Activated T-cell treated with anti-CD3 and anti-CD28 coated beads, Interleukin-2, amount 50 U/mL, for 24 hours (primary cell): ENCODE data around the gene ABCC12.

Experiments used
- DNase-seq: peaks from one replicate; pipeline ENCODE4 v3.0.0-alpha.2; 2020
- H3K27ac Mint-ChIP-seq: 2 replicates; pipeline ENCODE4 v1.8.0; 2020; ENCODE audit warnings: mild to moderate bottlenecking, mixed read lengths
- H3K27me3 Mint-ChIP-seq: 2 replicates; pipeline ENCODE4 v1.8.0; 2020; ENCODE audit warnings: mixed read lengths
- H3K36me3 Mint-ChIP-seq: 2 replicates; pipeline ENCODE4 v1.8.0; 2020; ENCODE audit warnings: low read depth, mixed read lengths
- H3K4me1 Mint-ChIP-seq: 2 replicates; pipeline ENCODE4 v1.8.0; 2020; ENCODE audit warnings: low read depth, mixed read lengths
- H3K4me3 Mint-ChIP-seq: 2 replicates; pipeline ENCODE4 v1.8.0; 2020; ENCODE audit warnings: mild to moderate bottlenecking, moderate library complexity, mixed read lengths
- H3K9me3 Mint-ChIP-seq: 2 replicates; pipeline ENCODE4 v1.8.0; 2020; ENCODE audit warnings: mixed read lengths

Gene ABCC12

GRCh38 chr16:48112600-48112999 is 43.2 kb downstream of the ABCC12 start:
- Mint-ChIP-seq H3K4me3 (no peak overlapping the region), H3K27me3 (peaks cover 19% of the 10 kb centered on the region), H3K36me3 (no peaks in the 10 kb centered on the region), H3K4me1 (no peaks in the 10 kb centered on the region), H3K9me3 (no peaks in the 10 kb centered on the region), H3K27ac (no peak overlapping the region)
- no peak for DNase-seq

GRCh38 chr16:48110982-48111381 is 44.8 kb downstream of the ABCC12 start:
- no peak overlapping the region for H3K27ac Mint-ChIP-seq
- no peaks in the 10 kb centered on the region for H3K4me1 Mint-ChIP-seq
- peaks cover 21% of the 10 kb centered on the region for H3K27me3 Mint-ChIP-seq
- H3K9me3 Mint-ChIP-seq = no peaks in the 10 kb centered on the region
- DNase-seq = no peak
- no peaks in the 10 kb centered on the region for H3K36me3 Mint-ChIP-seq
- no peak overlapping the region for H3K4me3 Mint-ChIP-seq

- Mint-ChIP-seq H3K4me3 (no peak overlapping the region), H3K27me3 (peaks cover 18% of the 10 kb centered on the region), H3K27ac (no peak overlapping the region), H3K9me3 (no peaks in the 10 kb centered on the region), H3K36me3 (no peaks in the 10 kb centered on the region), H3K4me1 (no peaks in the 10 kb centered on the region)
- no peak for DNase-seq
Measured at GRCh38 chr16:48110000-48110399, 45.8 kb downstream of the ABCC12 start.

GRCh38 chr16:48109475-48109874 is 46.3 kb downstream of the ABCC12 start:
- no peak overlapping the region for H3K27ac Mint-ChIP-seq
- H3K4me3 Mint-ChIP-seq = no peak overlapping the region
- H3K27me3 Mint-ChIP-seq = peaks cover 18% of the 10 kb centered on the region
- H3K9me3 Mint-ChIP-seq = no peaks in the 10 kb centered on the region
- no peak for DNase-seq
- no peaks in the 10 kb centered on the region for H3K36me3 Mint-ChIP-seq
- no peaks in the 10 kb centered on the region for H3K4me1 Mint-ChIP-seq

- Mint-ChIP-seq H3K9me3 (no peaks in the 10 kb centered on the region), H3K4me1 (peaks cover 5% of the 10 kb centered on the region), H3K36me3 (no peaks in the 10 kb centered on the region), H3K27ac (no peak overlapping the region), H3K27me3 (peaks cover 33% of the 10 kb centered on the region), H3K4me3 (no peak overlapping the region)
- DNase-seq = no peak
Measured at GRCh38 chr16:48106446-48106845, 49.3 kb downstream of the ABCC12 start.
